B cell (primary cell): ENCODE results near the gene RAB22A. TPM values are rescaled to one million over a fixed set of nuclear protein-coding genes. Genes with fewer than 3 reads are reported as not detected.

ENCODE experiments used
- ATAC-seq: fragments of 200-7000 bp; cut with Tn5 transposase; one replicate; pipeline ENCODE4 v1.10.0; 2021; ENCODE audit warnings: low read depth, mild to moderate bottlenecking, moderate number of reproducible peaks, moderate library complexity
- CTCF ChIA-PET: fragments of 350-600 bp; sonication (Branson Sonifier 250); formaldehyde crosslinking; loops from one replicate; lab custom pipeline; 2021; ENCODE audit warnings: antibody characterized with exemption, inconsistent platforms; lab: Charles Lee
- POLR2A ChIA-PET: fragments of 350-600 bp; sonication (Branson Sonifier 250); formaldehyde crosslinking; loops from one replicate; lab custom pipeline; 2021; ENCODE audit warnings: antibody characterized with exemption; lab: Charles Lee
- DNase-seq: peaks from one replicate; pipeline ENCODE4 v3.0.0; 2013
- H2AFZ ChIP-seq: 2 replicates; pipeline ENCODE4 v1.6.1; 2012; ENCODE audit warnings: mild to moderate bottlenecking, low read depth, low read length; ENCODE audit not compliant: insufficient read depth, poor library complexity, severe bottlenecking
- H3K27ac ChIP-seq, 2 donors: 1 replicate in 1 of 2; 2 replicates in 1 of 2; pipeline ENCODE4 v1.5.1; 2012 to 2013; ENCODE audit warnings: low read length in 2 of 2, mild to moderate bottlenecking in 2 of 2, moderate library complexity in 1 of 2
- H3K27me3 ChIP-seq, 4 experiments: fragments of 200-600 bp in 1 of 4; sonication (generic) in 1 of 4; replicated peaks in 1 of 4; 1 replicate in 2 of 4; 2 replicates in 2 of 4; pipeline versions ENCODE4 v1.6.1 to v1.7.0; 2013 to 2016; ENCODE audit warnings: low read length in 3 of 4, mild to moderate bottlenecking in 2 of 4, mixed read lengths in 1 of 4, moderate library complexity in 1 of 4; ENCODE audit not compliant: insufficient read depth in 4 of 4, control insufficient read depth in 3 of 4; ENCODE audit errors: control extremely low read depth in 1 of 4
- H3K36me3 ChIP-seq, 2 experiments: replicated peaks in 1 of 2; 1 replicate in 1 of 2; 2 replicates in 1 of 2; pipeline versions ENCODE4 v1.6.1 to v1.7.1; 2013; ENCODE audit warnings: low read length in 1 of 2; ENCODE audit not compliant: insufficient read depth in 2 of 2, control insufficient read depth in 1 of 2; ENCODE audit errors: control extremely low read depth in 1 of 2, extremely low read depth in 1 of 2
- H3K4me1 ChIP-seq, 2 donors: fragments of 200-600 bp in 1 of 2; sonication (generic) in 1 of 2; 1 replicate in 1 of 2; 2 replicates in 1 of 2; pipeline versions ENCODE4 v1.5.1 to v1.6.1; 2013 to 2017; ENCODE audit warnings: low read length in 2 of 2; ENCODE audit not compliant: control insufficient read depth in 2 of 2, insufficient read depth in 2 of 2
- H3K4me2 ChIP-seq: replicated peaks from 2 replicates; pipeline ENCODE3; 2012; ENCODE audit warnings: mild to moderate bottlenecking, low read depth, low read length; ENCODE audit not compliant: poor library complexity, severe bottlenecking
- H3K4me3 ChIP-seq, 5 experiments: fragments of 200-600 bp in 1 of 5; sonication (generic) in 1 of 5; 1 replicate in 3 of 5; 2 replicates in 2 of 5; pipeline versions ENCODE4 v1.5.1 to v1.7.0; 2011 to 2016; ENCODE audit warnings: low read length in 4 of 5, mild to moderate bottlenecking in 4 of 5, low read depth in 2 of 5, control low read depth in 1 of 5, moderate library complexity in 1 of 5; ENCODE audit not compliant: insufficient read depth in 1 of 5; ENCODE audit errors: control extremely low read depth in 1 of 5, extremely low read depth in 1 of 5
- H3K79me2 ChIP-seq: fragments of 200-600 bp; sonication (generic); one replicate; pipeline ENCODE4 v1.6.0; 2016; ENCODE audit warnings: low read length; ENCODE audit not compliant: control insufficient read depth, insufficient read depth
- H3K9ac ChIP-seq: fragments of 200-600 bp; sonication (generic); 2 replicates; pipeline ENCODE4 v1.6.1; 2017; ENCODE audit warnings: mild to moderate bottlenecking, low read length, moderate library complexity
- H3K9me3 ChIP-seq, 3 donors: one replicate each; pipeline versions ENCODE4 v1.6.1 to v1.7.1; 2013; ENCODE audit warnings: low read length in 2 of 3; ENCODE audit not compliant: control insufficient read depth in 2 of 3, insufficient read depth in 1 of 3; ENCODE audit errors: control extremely low read depth in 1 of 3
- H4K20me1 ChIP-seq: 2 replicates; pipeline ENCODE4 v1.6.0; 2012; ENCODE audit warnings: mild to moderate bottlenecking, low read length; ENCODE audit not compliant: insufficient read depth, control insufficient read depth, poor library complexity, severe bottlenecking
- H3K27ac Mint-ChIP-seq: one replicate; pipeline ENCODE4 v1.8.0; 2021; ENCODE audit warnings: mixed read lengths
- H3K27me3 Mint-ChIP-seq: one replicate; pipeline ENCODE4 v1.8.0; 2021; ENCODE audit warnings: mixed read lengths
- H3K4me1 Mint-ChIP-seq: one replicate; pipeline ENCODE4 v1.8.0; 2021; ENCODE audit warnings: mixed read lengths
- H3K4me3 Mint-ChIP-seq: one replicate; pipeline ENCODE4 v1.8.0; 2021; ENCODE audit warnings: mixed read lengths
- H3K9me3 Mint-ChIP-seq: one replicate; pipeline ENCODE4 v1.8.0; 2022; ENCODE audit warnings: mixed read lengths; ENCODE audit not compliant: insufficient read depth
- EZH2 ChIP-seq: IDR thresholded peaks from 2 replicates; pipeline ENCODE4 v1.6.1; 2012; ENCODE audit warnings: borderline replicate concordance, low read depth, mild to moderate bottlenecking, moderate library complexity, low read length; ENCODE audit not compliant: insufficient read depth, poor library complexity, severe bottlenecking
- WGBS: methylation state at CpG from one replicate; pipeline ENCODE4 v1.1.5; 2013; ENCODE audit warnings: missing lambda C conversion rate; ENCODE audit not compliant: insufficient coverage; 5-methylcytosine and 5-hydroxymethylcytosine counted together
- intact Hi-C: fragments of 100-400 bp; cut with micrococcal nuclease; formaldehyde crosslinking; loops from one replicate; pipeline ENCODE4 v1.10.0; 2022
- polyA plus RNA-seq: library from polyadenylated mRNA; depleted of rRNA; stranded (reverse); fragments of >200 nt; gene quantifications from 2 replicates; pipeline ENCODE4 v1.2.3, GENCODE V29; 2012
- total RNA-seq, 2 donors: library from RNA; stranded (reverse); fragments of 120-200 nt in 1 of 2; gene quantifications; 1 replicate in 1 of 2; 2 replicates in 1 of 2; pipeline versions ENCODE4 v1.2.3 to v1.2.4, GENCODE V29; 2013 to 2022
- TF ChIP-seq, protein P1 (sequence below): fragments of 200-600 bp; IDR thresholded peaks from one replicate; pipeline ENCODE4 v1.8.0; 2022; ENCODE audit warnings: antibody characterized with exemption, mild to moderate bottlenecking

Gene RAB22A
- total and polyA plus RNA-seq, 2 donors (not counting 1 experiment from before 2014, with no cell fraction given): 7.5 to 21.1 TPM

GRCh38 chr20:58310291-58310782 lies 822 bp downstream of the RAB22A start:
- Mint-ChIP-seq H3K4me3 (peak overlapping the region; percentile 91), H3K27me3 (no peaks in the 10 kb centered on the region), H3K27ac (peak overlapping the region; percentile 90), H3K9me3 (no peaks in the 10 kb centered on the region), H3K4me1 (peaks cover 54% of the 10 kb centered on the region)
- peak overlapping the region; percentile 89 for H3K9ac ChIP-seq
- no peak for TF ChIP-seq EZH2
- TF ChIP-seq, protein P1, sequence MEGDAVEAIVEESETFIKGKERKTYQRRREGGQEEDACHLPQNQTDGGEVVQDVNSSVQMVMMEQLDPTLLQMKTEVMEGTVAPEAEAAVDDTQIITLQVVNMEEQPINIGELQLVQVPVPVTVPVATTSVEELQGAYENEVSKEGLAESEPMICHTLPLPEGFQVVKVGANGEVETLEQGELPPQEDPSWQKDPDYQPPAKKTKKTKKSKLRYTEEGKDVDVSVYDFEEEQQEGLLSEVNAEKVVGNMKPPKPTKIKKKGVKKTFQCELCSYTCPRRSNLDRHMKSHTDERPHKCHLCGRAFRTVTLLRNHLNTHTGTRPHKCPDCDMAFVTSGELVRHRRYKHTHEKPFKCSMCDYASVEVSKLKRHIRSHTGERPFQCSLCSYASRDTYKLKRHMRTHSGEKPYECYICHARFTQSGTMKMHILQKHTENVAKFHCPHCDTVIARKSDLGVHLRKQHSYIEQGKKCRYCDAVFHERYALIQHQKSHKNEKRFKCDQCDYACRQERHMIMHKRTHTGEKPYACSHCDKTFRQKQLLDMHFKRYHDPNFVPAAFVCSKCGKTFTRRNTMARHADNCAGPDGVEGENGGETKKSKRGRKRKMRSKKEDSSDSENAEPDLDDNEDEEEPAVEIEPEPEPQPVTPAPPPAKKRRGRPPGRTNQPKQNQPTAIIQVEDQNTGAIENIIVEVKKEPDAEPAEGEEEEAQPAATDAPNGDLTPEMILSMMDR: no peak
- H3K4me2 ChIP-seq: peak overlapping the region; percentile 83
- peaks cover 0 to 21% of the 10 kb centered on the region in 2 experiments for H3K36me3 ChIP-seq
- peaks cover 20% of the 10 kb centered on the region for H4K20me1 ChIP-seq
- no peak for ATAC-seq
- no peak for DNase-seq
- peak overlapping the region; percentile 77 to 96 for H3K27ac ChIP-seq
- peak overlapping the region; percentile 68 to 89 (median 76) for H3K4me3 ChIP-seq
- H3K4me1 ChIP-seq: peaks cover 44 to 51% of the 10 kb centered on the region in 2 donors
- CTCF ChIA-PET: interaction anchor here (1.1 kb wide), 1 partner anchor 78 kb away, joined by 4 read pairs; the partner anchor contains the start of gene VAPB
- intact Hi-C loops: no loop called here
- peaks cover 0 to 4% (median 0%) of the 10 kb centered on the region in 3 donors for H3K9me3 ChIP-seq
- no peaks in the 10 kb centered on the region for H3K27me3 ChIP-seq
- POLR2A ChIA-PET: interaction anchor here (0.6 to 1.2 kb wide), 3 partner anchors 78 to 341 kb away, joined by 3 to 6 read pairs (median 4); no protein-coding TSS in a partner anchor
- no CpG with 5 or more reads among the region's 1 CpG for WGBS
- H3K79me2 ChIP-seq: peaks cover 40% of the 10 kb centered on the region
- H2AFZ ChIP-seq: peak overlapping the region; percentile 89

DNA sequence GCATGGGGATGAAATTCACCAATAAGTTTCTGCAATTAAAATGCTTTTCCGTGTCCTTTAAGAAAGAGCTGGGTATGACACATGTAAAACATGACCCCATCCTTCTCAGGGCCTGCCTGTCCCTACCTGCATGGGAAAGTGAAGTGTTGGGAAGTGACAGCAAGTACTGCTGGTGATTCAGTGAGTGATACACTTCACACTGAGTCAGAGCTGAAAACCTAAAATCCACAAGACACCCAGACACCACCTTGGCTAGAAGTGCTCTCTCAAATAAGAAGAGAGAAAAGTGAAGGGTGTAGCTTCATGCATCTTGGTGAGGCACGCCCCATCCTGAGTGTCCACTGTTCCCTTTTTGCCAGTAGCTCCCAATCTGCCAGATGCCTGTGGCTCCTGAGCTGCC lies 3.3 kb downstream of the RAB22A start:
- H3K4me2 ChIP-seq: no peak overlapping the region
- no peak overlapping the region for H2AFZ ChIP-seq
- H3K27me3 Mint-ChIP-seq: no peaks in the 10 kb centered on the region
- no peaks in the 10 kb centered on the region for H3K27me3 ChIP-seq
- peaks cover 37% of the 10 kb centered on the region for H3K4me1 Mint-ChIP-seq
- no peak overlapping the region for H3K4me3 ChIP-seq
- ATAC-seq (no peak), DNase-seq (no peak)
- H3K9me3 Mint-ChIP-seq: no peaks in the 10 kb centered on the region
- H3K9me3 ChIP-seq: peaks cover 0 to 4% (median 0%) of the 10 kb centered on the region in 3 donors
- H3K4me1 ChIP-seq: peaks cover 22 to 26% of the 10 kb centered on the region in 2 donors
- no peak for TF ChIP-seq EZH2
- TF ChIP-seq, protein P1: no peak
- H3K27ac Mint-ChIP-seq: no peak overlapping the region
- intact Hi-C loops: no loop called here
- WGBS: 100% methylated on average over 1 of the region's 2 CpGs
- POLR2A ChIA-PET: no interaction called here
- H3K79me2 ChIP-seq: peaks cover 62% of the 10 kb centered on the region
- H4K20me1 ChIP-seq: peaks cover 40% of the 10 kb centered on the region
- H3K36me3 ChIP-seq: peaks cover 1 to 36% of the 10 kb centered on the region in 2 experiments
- no peak overlapping the region for H3K4me3 Mint-ChIP-seq
- no peak overlapping the region for H3K27ac ChIP-seq
- CTCF ChIA-PET: no interaction called here
- H3K9ac ChIP-seq: no peak overlapping the region
